WERI-Rb-1 (cell line): ENCODE results near the gene ARHGAP25.

Source experiments
- DNase-seq: peaks from one replicate; pipeline ENCODE4 v3.0.0-alpha.2; 2020
- H3K27ac ChIP-seq: fragments of 250-450 bp; sonication (Bioruptor Pico); 2 replicates; pipeline ENCODE4 v1.5.1; 2020; ENCODE audit warnings: mild to moderate bottlenecking, moderate library complexity
- H3K27me3 ChIP-seq: fragments of 250-450 bp; sonication (Bioruptor Pico); 2 replicates; pipeline ENCODE4 v1.5.1; 2021; ENCODE audit warnings: mild to moderate bottlenecking, low read depth, moderate library complexity; ENCODE audit not compliant: insufficient read depth, severe bottlenecking
- H3K36me3 ChIP-seq: fragments of 250-450 bp; sonication (Bioruptor Pico); 2 replicates; pipeline ENCODE4 v1.5.1; 2020; ENCODE audit warnings: mild to moderate bottlenecking, moderate library complexity
- H3K4me3 ChIP-seq: 2 replicates; pipeline ENCODE4 v1.5.1; 2011; ENCODE audit warnings: low read depth, mild to moderate bottlenecking, control low read depth, low read length
- H3K9me3 ChIP-seq: fragments of 250-450 bp; sonication (Bioruptor Pico); 2 replicates; pipeline ENCODE4 v1.5.1; 2021; ENCODE audit warnings: mild to moderate bottlenecking, moderate library complexity; ENCODE audit not compliant: severe bottlenecking
- TF ChIP-seq, protein P1 (sequence below): IDR thresholded peaks from 2 replicates; pipeline ENCODE4 v1.5.1; 2011; ENCODE audit warnings: low read depth, mild to moderate bottlenecking, control low read depth, inconsistent platforms, low read length

ARHGAP25 gene, protein sequence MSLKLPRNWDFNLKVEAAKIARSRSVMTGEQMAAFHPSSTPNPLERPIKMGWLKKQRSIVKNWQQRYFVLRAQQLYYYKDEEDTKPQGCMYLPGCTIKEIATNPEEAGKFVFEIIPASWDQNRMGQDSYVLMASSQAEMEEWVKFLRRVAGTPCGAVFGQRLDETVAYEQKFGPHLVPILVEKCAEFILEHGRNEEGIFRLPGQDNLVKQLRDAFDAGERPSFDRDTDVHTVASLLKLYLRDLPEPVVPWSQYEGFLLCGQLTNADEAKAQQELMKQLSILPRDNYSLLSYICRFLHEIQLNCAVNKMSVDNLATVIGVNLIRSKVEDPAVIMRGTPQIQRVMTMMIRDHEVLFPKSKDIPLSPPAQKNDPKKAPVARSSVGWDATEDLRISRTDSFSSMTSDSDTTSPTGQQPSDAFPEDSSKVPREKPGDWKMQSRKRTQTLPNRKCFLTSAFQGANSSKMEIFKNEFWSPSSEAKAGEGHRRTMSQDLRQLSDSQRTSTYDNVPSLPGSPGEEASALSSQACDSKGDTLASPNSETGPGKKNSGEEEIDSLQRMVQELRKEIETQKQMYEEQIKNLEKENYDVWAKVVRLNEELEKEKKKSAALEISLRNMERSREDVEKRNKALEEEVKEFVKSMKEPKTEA

DNA sequence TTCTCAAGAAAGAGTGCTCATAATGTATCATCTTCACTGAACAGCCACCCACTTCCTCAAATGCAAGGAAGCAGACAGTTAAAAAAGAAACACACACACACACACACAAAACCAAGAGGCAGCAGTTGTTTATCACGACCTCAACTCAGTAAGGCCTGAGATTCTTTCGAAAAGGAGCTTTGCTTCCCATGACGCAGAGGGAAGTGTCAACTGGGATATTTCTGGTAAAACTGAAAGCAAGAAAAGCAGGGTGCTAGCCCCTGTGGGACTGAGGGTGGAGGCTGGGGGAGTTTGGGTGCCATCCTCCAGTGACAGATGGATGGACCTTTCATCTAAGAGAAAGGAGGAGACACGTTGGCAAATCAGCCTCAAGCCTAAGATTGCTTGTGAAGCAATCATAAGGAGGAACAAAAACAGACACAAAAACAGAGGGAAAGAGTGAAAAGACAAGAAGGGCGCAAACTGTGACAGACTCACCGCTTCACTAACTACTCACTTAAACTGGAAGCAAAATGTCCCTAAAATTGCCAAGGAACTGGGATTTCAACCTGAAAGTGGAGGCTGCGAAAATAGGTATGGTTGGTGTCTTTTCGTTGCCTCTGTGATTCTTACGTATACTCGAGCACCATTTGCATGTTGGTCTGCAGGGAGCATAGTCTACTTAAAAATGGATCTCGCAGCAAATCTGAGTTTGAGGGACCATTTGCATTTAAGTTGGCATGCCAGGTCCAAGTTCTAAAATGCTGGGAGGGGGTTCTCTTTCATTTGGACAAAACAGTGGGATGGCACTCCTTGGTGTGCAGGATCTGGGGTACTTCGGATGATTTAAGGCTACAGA, at the start of gene ARHGAP25:
Gene ARHGAP25, plus strand, starts transcription at position 124 of the 838 bp plus-strand sequence. Its CDS starts 389 bp downstream, at position 513.
- no peak within 1 kb of the TSS for H3K4me3 ChIP-seq
- no peak for DNase-seq
- no peaks in the 10 kb centered on the region for H3K9me3 ChIP-seq
- no peak within 1 kb of the TSS for H3K27ac ChIP-seq
- no peaks in the 10 kb centered on the region for H3K36me3 ChIP-seq
- TF ChIP-seq, protein P1, sequence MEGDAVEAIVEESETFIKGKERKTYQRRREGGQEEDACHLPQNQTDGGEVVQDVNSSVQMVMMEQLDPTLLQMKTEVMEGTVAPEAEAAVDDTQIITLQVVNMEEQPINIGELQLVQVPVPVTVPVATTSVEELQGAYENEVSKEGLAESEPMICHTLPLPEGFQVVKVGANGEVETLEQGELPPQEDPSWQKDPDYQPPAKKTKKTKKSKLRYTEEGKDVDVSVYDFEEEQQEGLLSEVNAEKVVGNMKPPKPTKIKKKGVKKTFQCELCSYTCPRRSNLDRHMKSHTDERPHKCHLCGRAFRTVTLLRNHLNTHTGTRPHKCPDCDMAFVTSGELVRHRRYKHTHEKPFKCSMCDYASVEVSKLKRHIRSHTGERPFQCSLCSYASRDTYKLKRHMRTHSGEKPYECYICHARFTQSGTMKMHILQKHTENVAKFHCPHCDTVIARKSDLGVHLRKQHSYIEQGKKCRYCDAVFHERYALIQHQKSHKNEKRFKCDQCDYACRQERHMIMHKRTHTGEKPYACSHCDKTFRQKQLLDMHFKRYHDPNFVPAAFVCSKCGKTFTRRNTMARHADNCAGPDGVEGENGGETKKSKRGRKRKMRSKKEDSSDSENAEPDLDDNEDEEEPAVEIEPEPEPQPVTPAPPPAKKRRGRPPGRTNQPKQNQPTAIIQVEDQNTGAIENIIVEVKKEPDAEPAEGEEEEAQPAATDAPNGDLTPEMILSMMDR: no peak
- peaks cover 61% of the 10 kb centered on the region for H3K27me3 ChIP-seq

DNA sequence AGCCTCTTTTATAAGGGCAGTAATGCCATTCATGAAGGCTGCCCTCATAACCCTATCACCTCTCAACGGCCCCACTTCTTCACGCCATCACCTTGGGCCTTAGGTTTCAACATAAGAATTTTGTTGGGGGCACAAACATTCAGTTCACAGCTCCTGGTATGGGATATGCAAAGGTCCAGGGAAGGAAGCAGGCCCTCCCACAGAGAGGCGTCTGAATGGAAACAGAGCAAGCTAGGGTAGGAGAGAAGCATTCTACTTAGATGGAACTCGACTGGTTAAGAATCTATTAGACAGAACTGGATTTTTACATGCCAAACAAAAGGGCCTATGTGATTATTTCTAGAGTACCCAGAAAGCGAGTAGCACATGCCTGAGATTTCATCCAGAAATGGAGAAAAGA, 48.4 kb upstream of the ARHGAP25 start:
- TF ChIP-seq, protein P1: no peak
- no peaks in the 10 kb centered on the region for H3K36me3 ChIP-seq
- no peak overlapping the region for H3K4me3 ChIP-seq
- DNase-seq: no peak
- H3K27ac ChIP-seq: no peak overlapping the region
- no peaks in the 10 kb centered on the region for H3K27me3 ChIP-seq
- no peaks in the 10 kb centered on the region for H3K9me3 ChIP-seq

DNA sequence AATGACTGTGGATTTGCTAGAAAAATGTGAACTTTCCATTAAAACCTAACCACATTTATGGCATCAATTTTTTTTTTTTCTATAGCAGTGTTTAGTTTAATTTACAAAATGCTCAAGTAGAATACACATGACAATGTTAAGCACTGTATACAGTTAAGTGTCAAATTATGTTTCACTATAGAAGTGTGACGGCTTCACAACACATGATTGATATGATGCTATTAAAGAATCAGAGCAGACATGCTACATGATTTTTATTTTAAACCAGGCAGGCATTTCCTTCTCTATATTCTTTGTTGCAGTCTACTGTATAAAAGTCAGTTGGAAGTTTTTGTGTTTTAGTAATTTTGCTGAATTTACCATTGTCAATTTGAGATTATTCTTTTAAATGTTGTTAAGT, 47.6 kb upstream of the ARHGAP25 start:
- TF ChIP-seq, protein P1: no peak
- Histone ChIP-seq H3K27ac (no peak overlapping the region), H3K27me3 (no peaks in the 10 kb centered on the region), H3K36me3 (no peaks in the 10 kb centered on the region), H3K9me3 (no peaks in the 10 kb centered on the region), H3K4me3 (no peak overlapping the region)
- DNase-seq: no peak

DNA sequence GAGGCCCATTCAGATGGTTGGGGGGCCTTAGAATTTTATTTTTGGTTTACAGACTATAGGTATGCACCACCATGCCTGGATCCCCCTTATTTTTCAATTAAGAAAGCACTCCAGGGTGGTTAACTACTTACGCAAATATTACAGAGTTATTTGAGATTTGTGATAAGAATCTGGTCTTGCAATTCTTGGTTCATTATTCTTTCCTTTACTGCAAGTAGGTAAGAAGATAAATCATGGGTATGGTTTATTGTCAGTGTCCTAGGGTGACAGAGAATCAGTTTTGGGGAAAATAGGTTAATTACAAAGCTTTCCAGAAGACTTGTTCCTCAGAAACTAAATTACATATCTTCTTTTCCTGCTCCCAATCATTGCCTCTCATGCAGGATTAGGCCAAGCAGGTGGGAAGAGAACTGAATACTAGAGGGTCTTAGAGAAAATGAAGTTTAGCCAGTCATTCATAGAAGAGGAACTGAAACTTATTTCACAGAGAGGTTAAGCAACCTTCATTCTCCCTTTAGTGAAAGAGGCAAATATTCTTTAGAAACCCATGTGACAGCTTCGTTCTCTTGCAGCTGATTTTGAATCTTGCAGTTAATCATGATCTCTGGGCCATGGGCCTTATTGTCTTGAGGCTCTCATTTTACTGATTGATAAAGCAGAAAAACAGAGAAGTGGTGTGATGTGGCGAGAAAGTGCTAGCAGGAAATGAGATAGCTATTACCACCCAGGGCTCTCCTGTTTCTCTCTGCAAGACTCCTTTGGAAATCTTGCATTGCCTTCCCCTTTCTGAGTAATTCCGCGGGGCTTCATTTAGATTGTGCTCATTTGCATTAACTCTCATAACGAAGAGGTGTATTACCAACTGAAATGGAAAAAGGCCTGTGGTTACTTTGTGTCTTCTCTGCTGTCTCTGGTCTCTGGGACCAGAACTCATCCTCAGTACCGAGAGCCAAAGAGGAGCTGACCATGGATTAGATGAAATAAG, 44.8 kb upstream of the ARHGAP25 start:
- no peak for DNase-seq
- Histone ChIP-seq H3K4me3 (no peak overlapping the region), H3K27me3 (no peaks in the 10 kb centered on the region), H3K9me3 (no peaks in the 10 kb centered on the region), H3K36me3 (no peaks in the 10 kb centered on the region), H3K27ac (no peak overlapping the region)
- TF ChIP-seq, protein P1: no peak

DNA sequence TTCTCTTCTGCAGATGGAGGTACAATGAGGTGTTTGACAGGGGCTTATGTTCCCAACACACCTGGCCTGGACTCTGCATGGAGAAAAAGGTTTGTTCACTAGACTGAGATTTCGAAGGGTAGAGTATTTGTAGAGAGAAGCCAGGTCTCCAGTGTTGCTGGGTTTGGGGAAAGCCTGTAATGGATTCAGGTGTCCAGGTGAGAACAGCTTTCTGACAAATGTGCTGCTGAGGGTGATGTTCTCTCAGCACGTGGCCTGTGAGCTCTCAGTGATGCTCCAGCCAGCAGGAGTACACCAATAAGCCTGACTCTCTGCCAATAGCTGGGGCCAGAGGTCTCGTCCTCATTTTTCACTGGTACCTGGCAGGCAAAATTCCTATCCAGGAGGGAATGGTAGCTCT, 43.8 kb upstream of the ARHGAP25 start:
- TF ChIP-seq, protein P1: no peak
- H3K9me3 ChIP-seq: no peaks in the 10 kb centered on the region
- H3K27ac ChIP-seq: no peak overlapping the region
- no peak overlapping the region for H3K4me3 ChIP-seq
- H3K36me3 ChIP-seq: no peaks in the 10 kb centered on the region
- H3K27me3 ChIP-seq: no peaks in the 10 kb centered on the region
- no peak for DNase-seq
